K562 (cell line): ENCODE measurements around the gene FPGS. TPM values are rescaled to one million over a fixed set of nuclear protein-coding genes. Genes with fewer than 3 reads are reported as not detected.

Experiments
- BACH1 ChIP-seq: fragments of 200-800 bp; sonication (Bioruptor generic); IDR thresholded peaks from 2 replicates; pipeline ENCODE4 v1.6.1; 2016; ENCODE audit warnings: missing genetic modification characterization, missing compliant biosample characterization
- CEBPB ChIP-seq: fragments of 450-650 bp; IDR thresholded peaks from 2 replicates; pipeline ENCODE4 v1.6.1; 2016; ENCODE audit warnings: missing genetic modification characterization, missing compliant biosample characterization
- FOSL1 ChIP-seq: fragments of 200-800 bp; sonication (Bioruptor generic); conservative IDR thresholded peaks from 2 replicates; pipeline ENCODE4 v1.6.1; 2016; ENCODE audit warnings: missing genetic modification characterization, missing compliant biosample characterization
- HMGN3 ChIP-seq: IDR thresholded peaks from 2 replicates; pipeline ENCODE4 v1.6.1; 2011; ENCODE audit warnings: borderline replicate concordance, low read depth, mild to moderate bottlenecking, mixed read lengths, low read length; ENCODE audit not compliant: insufficient read length; ENCODE audit errors: extremely low read depth
- JUND ChIP-seq, 2 experiments: IDR thresholded peaks; 2 replicates in 1 of 2; 3 replicates in 1 of 2; pipeline ENCODE4 v1.6.1; 2011; ENCODE audit warnings: borderline replicate concordance in 2 of 2, low read depth in 2 of 2, low read length in 2 of 2, improper control_type of control experiment in 1 of 2, missing biosample characterization in 1 of 2, missing genetic modification characterization in 1 of 2, missing genetic modification reagents in 1 of 2
- KDM2B ChIP-seq: fragments of 250-450 bp; sonication (Bioruptor Pico); IDR thresholded peaks from 2 replicates; pipeline ENCODE4 v1.8.0; 2021; ENCODE audit warnings: mild to moderate bottlenecking, moderate library complexity
- NKRF ChIP-seq: fragments of 450-650 bp; IDR thresholded peaks from 2 replicates; pipeline ENCODE4 v1.6.1; 2016; ENCODE audit warnings: borderline replicate concordance
- PRDM10 ChIP-seq: fragments of 450-650 bp; IDR thresholded peaks from 2 replicates; pipeline ENCODE4 v1.6.1; 2018; ENCODE audit not compliant: partially characterized antibody
- PTBP1 ChIP-seq: fragments of 200-400 bp; formaldehyde crosslinking; IDR thresholded peaks from 2 replicates; pipeline ENCODE4 v1.6.1; 2017; ENCODE audit warnings: low read depth, low read length
- SIX5 ChIP-seq, 2 experiments: IDR thresholded peaks; 2 replicates each; pipeline ENCODE4 v1.6.1; 2011; ENCODE audit warnings: low read length in 2 of 2, borderline replicate concordance in 1 of 2, low read depth in 1 of 2, mild to moderate bottlenecking in 1 of 2, moderate library complexity in 1 of 2; ENCODE audit not compliant: insufficient read depth in 1 of 2
- SMARCB1 ChIP-seq: IDR thresholded peaks from 2 replicates; pipeline ENCODE4 v1.6.1; 2011; ENCODE audit warnings: improper control_type of control experiment, low read depth; ENCODE audit not compliant: insufficient read length
- SMARCC2 ChIP-seq: fragments of 450-650 bp; IDR thresholded peaks from 2 replicates; pipeline ENCODE4 v1.6.1; 2017; ENCODE audit warnings: antibody characterized with exemption, moderate library complexity, mild to moderate bottlenecking, low read depth
- SNIP1 ChIP-seq: fragments of 450-650 bp; IDR thresholded peaks from 2 replicates; pipeline ENCODE4 v1.7.1; 2017; ENCODE audit warnings: low read depth, mild to moderate bottlenecking
- SREBF2 ChIP-seq: sonication (generic); formaldehyde crosslinking; IDR thresholded peaks from 2 replicates; pipeline ENCODE4 v1.4.0; 2020; ENCODE audit warnings: mild to moderate bottlenecking, missing genetic modification reagents
- SRSF3 ChIP-seq: fragments of 200-400 bp; formaldehyde crosslinking; IDR thresholded peaks from 2 replicates; pipeline ENCODE4 v1.6.1; 2016; ENCODE audit warnings: mild to moderate bottlenecking, low read length, moderate library complexity; ENCODE audit not compliant: insufficient read depth
- ZBTB49 ChIP-seq: sonication (generic); formaldehyde crosslinking; IDR thresholded peaks from 2 replicates; pipeline ENCODE4 v1.8.0; 2022; ENCODE audit warnings: missing genetic modification reagents, mild to moderate bottlenecking, borderline replicate concordance
- ZC3H8 ChIP-seq: fragments of 450-650 bp; IDR thresholded peaks from 2 replicates; pipeline ENCODE4 v1.6.1; 2017
- ZEB2 ChIP-seq: fragments of 450-650 bp; IDR thresholded peaks from 2 replicates; pipeline ENCODE4 v1.6.1; 2016
- ZNF511 ChIP-seq: sonication (generic); formaldehyde crosslinking; IDR thresholded peaks from 2 replicates; pipeline ENCODE4 v1.8.0; 2022; ENCODE audit warnings: mild to moderate bottlenecking, missing genetic modification reagents
- polyA plus RNA-seq, 8 experiments: library from polyadenylated mRNA; depleted of rRNA in 4 of 8; stranded (reverse) in 5 of 8; unstranded in 3 of 8; fragments of >200 nt; fragmentation: Nextera tagmentation in 2 of 8; fragmentation: Illumina TruSeq in 1 of 8; extraction: Ambion mirVana in 2 of 8; extraction: Trizol in 1 of 8; gene quantifications; 2 replicates each; pipeline versions ENCODE4 v1.2.1 to v1.2.3, GENCODE V29; 2011 to 2014; ENCODE audit warnings: inconsistent platforms in 1 of 8, missing spikeins in 1 of 8
- total RNA-seq, 7 experiments: library from RNA; depleted of rRNA in 6 of 7; stranded (reverse); fragments of >200 nt in 6 of 7; fragmentation: Illumina TruSeq in 2 of 7; extraction: Trizol in 2 of 7; gene quantifications; 2 replicates each; pipeline versions ENCODE4 v1.2.1 to v1.2.3, GENCODE V29; 2011 to 2021; ENCODE audit warnings: low replicate concordance in 1 of 7

FPGS gene
- total and polyA plus RNA-seq, 9 of the 15 experiments (the other 6 are each of a cell fraction or from before 2014, with no cell fraction given): 0.84 to 86.4 (median 59.2) TPM

GRCh38 chr9:127770905-127771569 lies 31.6 kb upstream of the FPGS start (continued):
- no peak for TF ChIP-seq SMARCB1
- no peak for TF ChIP-seq SRSF3
- no peak for TF ChIP-seq ZBTB49 (CRISPR knock-in tag)
- no peak for TF ChIP-seq SNIP1
- peak; percentile 74 for TF ChIP-seq HMGN3
- TF ChIP-seq ZNF511: peak; percentile 13; the same call in 1 of the 2 replicates
- TF ChIP-seq NKRF: peak; percentile 55; the same call in 1 of the 2 replicates
- no peak for TF ChIP-seq KDM2B (CRISPR knock-in tag)
- no peak for TF ChIP-seq FOSL1
- no peak for TF ChIP-seq SREBF2 (CRISPR knock-in tag)
- TF ChIP-seq JUND (IDR thresholded peaks at IDR 0.05; ENCODE audit: borderline replicate concordance, low read depth, low read length): peak; percentile 8
- TF ChIP-seq JUND (tag; IDR thresholded peaks at IDR 0.05; ENCODE audit: borderline replicate concordance, low read depth, low read length): no peak; the same call in 2 of the 3 replicates
- TF ChIP-seq ZEB2: no peak
- no peak for TF ChIP-seq BACH1 (tag)
- peak; percentile 83 for TF ChIP-seq PRDM10
- peak; percentile 37; the same call in 1 of the 2 replicates for TF ChIP-seq SMARCC2
- TF ChIP-seq PTBP1: no peak
- TF ChIP-seq ZC3H8: no peak
- no peak for TF ChIP-seq CEBPB (tag)
- no peak for TF ChIP-seq SIX5 (IDR thresholded peaks at IDR 0.05; ENCODE audit: borderline replicate concordance in 1 of 2, insufficient read depth in 1 of 2, low read depth in 1 of 2, low read length in 2 of 2)
